HK-2 (cell line): ENCODE measurements around the gene GALNT9.
A peak's percentile ranks its signal among the peaks of the same experiment; 100 is the strongest.

Source experiments
- DNase-seq: peaks from one replicate; pipeline ENCODE4 v3.0.0-alpha.2; 2018; ENCODE audit not compliant: unreplicated experiment

GALNT9 gene

GRCh38 chr12:132292328-132293319 is 36.8 kb downstream of the GALNT9 start:
- no peak for DNase-seq

- DNase-seq = no peak
These were observed 37.8 kb downstream of the GALNT9 start for GRCh38 chr12:132291402-132292175.

GRCh38 chr12:132290203-132290540 is 39.2 kb downstream of the GALNT9 start:
- DNase-seq = no peak

GRCh38 chr12:132289356-132290202 is 39.8 kb downstream of the GALNT9 start:
- DNase-seq = no peak

GRCh38 chr12:132288516-132289215 is 40.7 kb downstream of the GALNT9 start:
- DNase-seq = no peak

- no peak for DNase-seq
These were observed 41.8 kb downstream of the GALNT9 start for GRCh38 chr12:132287391-132288238.

- DNase-seq = peak; percentile 86
These were observed 42.5 kb downstream of the GALNT9 start for GRCh38 chr12:132286912-132287311.

- peak; percentile 51 for DNase-seq
These were observed 43.3 kb downstream of the GALNT9 start for GRCh38 chr12:132285991-132286681.

GRCh38 chr12:132284827-132285741 is 44.3 kb downstream of the GALNT9 start:
- peak; percentile 44 for DNase-seq

- DNase-seq = peak; percentile 40
These were observed 45.1 kb downstream of the GALNT9 start for GRCh38 chr12:132284071-132284826.

- no peak for DNase-seq
These were observed 46.2 kb downstream of the GALNT9 start for GRCh38 chr12:132282950-132283771.

- no peak for DNase-seq
These were observed 47.1 kb downstream of the GALNT9 start for GRCh38 chr12:132282031-132282949.

- no peak for DNase-seq
These were observed 48.4 kb downstream of the GALNT9 start for GRCh38 chr12:132281038-132281437.

- no peak for DNase-seq
These were observed 49.0 kb downstream of the GALNT9 start for GRCh38 chr12:132280406-132280805.

GRCh38 chr12:132279930-132280329 is 49.5 kb downstream of the GALNT9 start:
- DNase-seq = no peak
